ENCODE data around the gene SCO2. TPM values are rescaled to one million over a fixed set of nuclear protein-coding genes. Genes with fewer than 3 reads are reported as not detected.
"Not testable (repeated sequence)": the region's sequence is repeated elsewhere in the genome, so short reads cannot be mapped to it uniquely, and the experiment has no call there.

Gene SCO2
- total and polyA plus RNA-seq, 4 donors = 4.7 to 11.6 (median 5.1) TPM; not detected in 1

DNA sequence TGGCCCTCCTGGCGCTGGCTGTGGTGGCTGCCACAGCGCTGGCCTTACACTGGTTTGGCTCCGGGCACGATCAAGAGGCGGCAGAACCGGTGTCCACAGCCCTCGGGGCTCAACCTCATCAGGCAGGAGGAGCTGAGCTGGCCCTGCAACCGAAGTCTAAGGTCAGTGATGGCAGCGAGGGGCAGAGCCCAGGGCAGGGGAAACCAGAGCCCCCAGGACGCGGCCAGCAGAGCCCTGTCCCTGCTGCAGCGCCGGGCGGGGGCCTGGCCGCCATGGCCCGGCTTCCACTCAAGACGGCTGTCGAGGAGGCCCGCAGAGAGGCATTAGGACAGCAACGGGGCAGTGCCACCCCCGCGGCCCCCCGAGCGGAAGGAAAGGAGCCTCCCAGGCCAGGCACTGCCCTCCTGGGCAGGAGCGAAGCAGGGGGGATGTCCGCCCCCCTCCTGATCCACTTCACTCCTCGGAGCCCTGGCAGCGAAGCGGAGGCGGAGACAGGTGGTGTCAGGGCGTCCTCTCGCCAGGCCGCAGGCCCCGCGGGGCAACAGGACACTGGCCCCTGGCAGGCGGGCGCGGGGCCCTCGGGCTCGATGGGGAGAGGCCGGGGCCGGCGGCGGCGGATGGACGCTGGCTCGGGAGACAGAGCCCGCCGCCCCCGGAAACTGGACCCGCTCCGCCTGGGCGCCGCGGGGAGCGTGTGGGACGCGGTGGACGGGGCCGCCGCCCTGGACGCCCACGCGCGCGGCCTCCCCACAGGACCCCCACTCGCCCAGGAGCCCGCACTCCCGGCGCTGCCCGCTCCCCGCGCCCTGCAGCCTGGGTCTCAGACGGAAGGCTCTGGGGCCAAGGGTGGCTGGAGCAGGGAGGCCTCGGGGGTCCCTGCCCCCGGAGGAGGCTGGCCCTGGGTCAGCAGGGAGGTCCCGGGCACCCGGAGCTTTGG, 21.2 kb upstream of the SCO2 start:
- DNase-seq (peak; percentile 51 to 75), ATAC-seq (ENCODE audit: low FRiP score) (no peak)
- Histone ChIP-seq H3K27me3 (ENCODE audit: control insufficient read depth in 1 of 2, insufficient read depth in 2 of 2, low read length in 1 of 2) (no peaks in the 10 kb centered on the region), H3K4me3 (ENCODE audit: low read length in 2 of 2) (no peak overlapping the region), H3K27ac (ENCODE audit: low read depth in 1 of 2, low read length in 2 of 2) (no peak overlapping the region), H3K9me3 (ENCODE audit: control insufficient read depth, low read length) (no peaks in the 10 kb centered on the region), H3K4me1 (ENCODE audit: control insufficient read depth in 1 of 2, insufficient read depth in 2 of 2, low read length in 2 of 2) (no peaks in the 10 kb centered on the region), H3K36me3 (ENCODE audit: control insufficient read depth in 1 of 2, insufficient read depth in 2 of 2, low read length in 1 of 2) (no peaks in the 10 kb centered on the region)
- intact Hi-C loops (cut with DNase I) = no loop called here
- WGBS, 2 donors = 49 to 58% methylated on average over 50 to 78 of the region's 78 CpGs

DNA sequence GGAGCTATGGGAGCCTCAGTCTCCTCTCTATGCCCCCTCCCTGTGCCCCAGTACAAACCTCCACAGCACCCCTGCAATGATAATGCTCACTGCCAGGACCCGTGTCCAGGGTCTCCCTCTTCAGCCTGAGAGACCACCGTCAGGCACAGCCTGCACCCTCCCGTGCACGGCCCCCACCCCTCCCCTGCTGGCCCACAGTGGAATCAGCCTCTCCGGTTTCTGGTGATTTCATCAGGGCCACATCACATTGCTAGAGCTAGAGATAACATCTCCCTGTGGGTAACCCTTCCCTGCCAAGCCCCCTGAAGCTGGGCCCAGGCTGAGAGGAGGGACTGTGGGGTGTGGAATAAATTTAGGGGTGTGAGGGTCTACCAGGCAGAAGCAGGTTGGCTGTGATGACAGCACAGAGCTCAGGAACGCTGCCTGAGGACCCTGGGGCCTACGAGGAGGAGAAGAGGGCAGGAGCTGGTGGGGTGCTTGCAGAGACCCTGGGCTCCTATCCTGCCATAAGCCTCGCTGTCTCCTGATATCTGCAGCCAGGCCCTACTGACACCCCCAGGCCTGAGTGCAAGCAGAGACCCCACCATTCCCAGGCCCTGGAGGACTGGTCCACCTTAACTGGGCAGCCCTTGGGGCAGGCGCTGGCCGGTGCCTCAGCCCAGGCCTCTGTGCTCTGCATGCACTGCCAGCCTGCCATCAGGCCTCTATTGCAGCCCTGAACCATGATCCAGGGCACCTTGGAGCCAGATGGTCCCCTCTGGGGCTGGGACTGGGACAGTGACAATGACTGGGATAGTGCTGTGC, 20.3 kb upstream of the SCO2 start, which contains the start of gene KLHDC7B:
TSS of gene KLHDC7B (plus strand) at position 378 of the 804 bp plus-strand sequence. CDS start at position 723, 345 bp downstream.
- intact Hi-C loops (cut with DNase I) = no loop called here
- WGBS, 2 donors = 73 to 76% methylated on average over 10 of the region's 10 CpGs
- ATAC-seq (ENCODE audit: low FRiP score) = no peak
- Histone ChIP-seq H3K9me3 (ENCODE audit: control insufficient read depth, low read length) (no peaks in the 10 kb centered on the region), H3K27me3 (ENCODE audit: control insufficient read depth in 1 of 2, insufficient read depth in 2 of 2, low read length in 1 of 2) (no peaks in the 10 kb centered on the region), H3K36me3 (ENCODE audit: control insufficient read depth in 1 of 2, insufficient read depth in 2 of 2, low read length in 1 of 2) (no peaks in the 10 kb centered on the region), H3K4me1 (ENCODE audit: control insufficient read depth in 1 of 2, insufficient read depth in 2 of 2, low read length in 2 of 2) (no peaks in the 10 kb centered on the region), H3K27ac (ENCODE audit: low read depth in 1 of 2, low read length in 2 of 2) (no peak within 1 kb of the TSS), H3K4me3 (ENCODE audit: low read length in 2 of 2) (no peak within 1 kb of the TSS)
- DNase-seq = peak in 1 of 2 donors; percentile 44

- Histone ChIP-seq H3K4me3 (ENCODE audit: low read length in 2 of 2) (no peak overlapping the region), H3K9me3 (ENCODE audit: control insufficient read depth, low read length) (no peaks in the 10 kb centered on the region), H3K36me3 (ENCODE audit: control insufficient read depth in 1 of 2, insufficient read depth in 2 of 2, low read length in 1 of 2) (no peaks in the 10 kb centered on the region), H3K27me3 (ENCODE audit: control insufficient read depth in 1 of 2, insufficient read depth in 2 of 2, low read length in 1 of 2) (no peaks in the 10 kb centered on the region), H3K27ac (ENCODE audit: low read depth in 1 of 2, low read length in 2 of 2) (no peak overlapping the region), H3K4me1 (ENCODE audit: control insufficient read depth in 1 of 2, insufficient read depth in 2 of 2, low read length in 2 of 2) (no peaks in the 10 kb centered on the region)
- intact Hi-C loops (cut with DNase I) = no loop called here
- no peak for ATAC-seq (ENCODE audit: low FRiP score)
- WGBS, 2 donors = 84 to 88% methylated on average over 5 of the region's 5 CpGs
- DNase-seq = peak in 1 of 2 donors; percentile 47
Observed at GRCh38 chr22:50544746-50545253, 19.4 kb upstream of the SCO2 start.

GRCh38 chr22:50544078-50544745, 18.8 kb upstream of the SCO2 start:
- intact Hi-C loops (cut with DNase I) = no loop called here
- DNase-seq (peak; percentile 85 to 92), ATAC-seq (ENCODE audit: low FRiP score) (no peak)
- H3K27ac ChIP-seq (ENCODE audit: low read depth in 1 of 2, low read length in 2 of 2) = no peak overlapping the region
- H3K27me3 ChIP-seq (ENCODE audit: control insufficient read depth in 1 of 2, insufficient read depth in 2 of 2, low read length in 1 of 2) = no peaks in the 10 kb centered on the region
- H3K9me3 ChIP-seq (ENCODE audit: control insufficient read depth, low read length) = no peaks in the 10 kb centered on the region
- H3K4me3 ChIP-seq (ENCODE audit: low read length in 2 of 2) = no peak overlapping the region
- H3K36me3 ChIP-seq (ENCODE audit: control insufficient read depth in 1 of 2, insufficient read depth in 2 of 2, low read length in 1 of 2) = no peaks in the 10 kb centered on the region
- H3K4me1 ChIP-seq (ENCODE audit: control insufficient read depth in 1 of 2, insufficient read depth in 2 of 2, low read length in 2 of 2) = no peaks in the 10 kb centered on the region
- 3 to 6% methylated on average over 52 of the region's 52 CpGs for WGBS, 2 donors

DNA sequence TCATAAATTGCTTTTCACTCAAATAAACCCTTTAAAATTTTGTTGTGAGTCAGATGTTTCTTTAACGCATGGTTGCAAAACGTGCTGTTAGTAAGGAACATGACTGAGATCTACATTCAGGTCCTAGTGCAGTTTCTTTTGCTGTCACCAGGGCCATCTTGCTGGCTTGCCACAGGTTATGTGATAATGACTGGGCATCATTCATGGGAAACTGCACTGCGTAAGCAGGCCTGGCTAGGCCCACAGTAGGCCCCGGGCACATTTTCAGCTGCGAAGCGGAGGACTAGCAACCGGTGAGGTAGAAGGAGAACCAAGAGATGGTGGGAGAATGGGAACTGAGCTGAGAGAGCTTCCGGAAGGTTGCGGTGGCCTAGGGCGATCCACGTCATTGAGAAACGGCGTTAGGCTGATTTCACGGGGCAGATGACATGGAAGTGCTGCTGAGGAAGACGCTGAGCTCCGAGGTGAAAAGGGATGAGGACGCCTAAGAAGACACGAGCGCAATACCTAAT, 17.1 kb upstream of the SCO2 start:
- peak; percentile 4 for ATAC-seq (ENCODE audit: low FRiP score)

GRCh38 chr22:50541667-50542026, 16.2 kb upstream of the SCO2 start:
- H3K36me3 ChIP-seq (ENCODE audit: control insufficient read depth in 1 of 2, insufficient read depth in 2 of 2, low read length in 1 of 2); ATAC-seq (ENCODE audit: low FRiP score); H3K27ac ChIP-seq (ENCODE audit: low read depth in 1 of 2, low read length in 2 of 2); H3K27me3 ChIP-seq (ENCODE audit: control insufficient read depth in 1 of 2, insufficient read depth in 2 of 2, low read length in 1 of 2); intact Hi-C loops (cut with DNase I); H3K4me3 ChIP-seq (ENCODE audit: low read length in 2 of 2); H3K4me1 ChIP-seq (ENCODE audit: control insufficient read depth in 1 of 2, insufficient read depth in 2 of 2, low read length in 2 of 2); H3K9me3 ChIP-seq (ENCODE audit: control insufficient read depth, low read length): not testable (repeated sequence)
- 78 to 83% methylated on average over 5 of the region's 5 CpGs for WGBS, 2 donors
- peak in 1 of 2 donors; percentile 76 for DNase-seq

More for the DNA sequence above, 17.1 kb upstream of the SCO2 start:
- WGBS, 2 donors = 93 to 94% methylated on average over 19 of the region's 19 CpGs
- no peaks in the 10 kb centered on the region for H3K27me3 ChIP-seq (ENCODE audit: control insufficient read depth in 1 of 2, insufficient read depth in 2 of 2, low read length in 1 of 2)
- no peaks in the 10 kb centered on the region for H3K4me1 ChIP-seq (ENCODE audit: control insufficient read depth in 1 of 2, insufficient read depth in 2 of 2, low read length in 2 of 2)
- no peak overlapping the region for H3K4me3 ChIP-seq (ENCODE audit: low read length in 2 of 2)
- H3K36me3 ChIP-seq (ENCODE audit: control insufficient read depth in 1 of 2, insufficient read depth in 2 of 2, low read length in 1 of 2) = no peaks in the 10 kb centered on the region
- no peak overlapping the region for H3K27ac ChIP-seq (ENCODE audit: low read depth in 1 of 2, low read length in 2 of 2)
- no peaks in the 10 kb centered on the region for H3K9me3 ChIP-seq (ENCODE audit: control insufficient read depth, low read length)
- intact Hi-C loops (cut with DNase I) = no loop called here
- DNase-seq = peak in 1 of 2 donors; percentile 77

- DNase-seq (peak in 1 of 2 donors; percentile 41), ATAC-seq (ENCODE audit: low FRiP score) (no peak)
- Histone ChIP-seq H3K27ac (ENCODE audit: low read depth in 1 of 2, low read length in 2 of 2) (no peak overlapping the region), H3K4me1 (ENCODE audit: control insufficient read depth in 1 of 2, insufficient read depth in 2 of 2, low read length in 2 of 2) (no peaks in the 10 kb centered on the region), H3K36me3 (ENCODE audit: control insufficient read depth in 1 of 2, insufficient read depth in 2 of 2, low read length in 1 of 2) (no peaks in the 10 kb centered on the region), H3K4me3 (ENCODE audit: low read length in 2 of 2) (no peak overlapping the region), H3K27me3 (ENCODE audit: control insufficient read depth in 1 of 2, insufficient read depth in 2 of 2, low read length in 1 of 2) (no peaks in the 10 kb centered on the region), H3K9me3 (ENCODE audit: control insufficient read depth, low read length) (no peaks in the 10 kb centered on the region)
- 82% methylated on average over 10 of the region's 10 CpGs for WGBS, 2 donors
- intact Hi-C loops (cut with DNase I) = no loop called here
Observed at GRCh38 chr22:50540381-50540780, 15.0 kb upstream of the SCO2 start.

DNA sequence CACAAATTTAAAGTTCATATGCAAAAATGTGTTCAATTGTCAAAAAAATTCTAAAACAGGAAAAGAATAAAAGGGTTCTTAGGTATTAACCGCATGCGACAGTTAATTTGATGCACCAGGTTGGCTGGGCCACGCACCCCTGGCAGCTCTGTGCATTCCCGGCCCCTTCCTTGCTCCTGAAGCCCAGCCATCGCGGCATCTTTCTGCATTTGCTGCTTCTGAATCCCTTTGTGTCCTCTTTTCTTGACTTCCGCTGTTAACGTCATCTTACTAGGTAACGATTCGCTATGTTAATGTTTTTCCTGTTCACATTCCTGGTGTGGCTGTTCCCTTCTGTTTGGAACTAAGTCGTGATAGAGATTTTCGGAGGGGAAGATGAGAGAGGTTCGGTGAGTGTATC, 12.4 kb upstream of the SCO2 start:
- intact Hi-C loops (cut with DNase I) = no loop called here
- Histone ChIP-seq H3K27ac (ENCODE audit: low read depth in 1 of 2, low read length in 2 of 2) (no peak overlapping the region), H3K36me3 (ENCODE audit: control insufficient read depth in 1 of 2, insufficient read depth in 2 of 2, low read length in 1 of 2) (no peaks in the 10 kb centered on the region), H3K4me3 (ENCODE audit: low read length in 2 of 2) (no peak overlapping the region), H3K9me3 (ENCODE audit: control insufficient read depth, low read length) (no peaks in the 10 kb centered on the region), H3K27me3 (ENCODE audit: control insufficient read depth in 1 of 2, insufficient read depth in 2 of 2, low read length in 1 of 2) (no peaks in the 10 kb centered on the region), H3K4me1 (ENCODE audit: control insufficient read depth in 1 of 2, insufficient read depth in 2 of 2, low read length in 2 of 2) (no peaks in the 10 kb centered on the region)
- WGBS, 2 donors = 81 to 84% methylated on average over 13 of the region's 13 CpGs
- ATAC-seq (ENCODE audit: low FRiP score) = no peak
- peak; percentile 41 to 69 for DNase-seq

Data from aorta (tissue), 5 donors.